Measurements from ENCODE around the gene SMARCC1.

- no peak for TF ChIP-seq CTCF (conservative IDR thresholded peaks at IDR 0.05; ENCODE audit: low read depth, low read length)
- TF ChIP-seq EZH2phosphoT487 (IDR thresholded peaks at IDR 0.05; ENCODE audit: borderline replicate concordance, low read length) = no peak
Observed at GRCh38 chr3:47722859-47723258, 58.8 kb downstream of the SMARCC1 start.
